Measurements from ENCODE around the gene TSPAN10. TPM values are rescaled to one million over a fixed set of nuclear protein-coding genes. Genes with fewer than 3 reads are reported as not detected.

TSPAN10 gene
- total and polyA plus RNA-seq, 2 of the 13 experiments (the other 11 are each of a cell fraction or from before 2014, with no cell fraction given) = 0.54 to 0.75 TPM

DNA sequence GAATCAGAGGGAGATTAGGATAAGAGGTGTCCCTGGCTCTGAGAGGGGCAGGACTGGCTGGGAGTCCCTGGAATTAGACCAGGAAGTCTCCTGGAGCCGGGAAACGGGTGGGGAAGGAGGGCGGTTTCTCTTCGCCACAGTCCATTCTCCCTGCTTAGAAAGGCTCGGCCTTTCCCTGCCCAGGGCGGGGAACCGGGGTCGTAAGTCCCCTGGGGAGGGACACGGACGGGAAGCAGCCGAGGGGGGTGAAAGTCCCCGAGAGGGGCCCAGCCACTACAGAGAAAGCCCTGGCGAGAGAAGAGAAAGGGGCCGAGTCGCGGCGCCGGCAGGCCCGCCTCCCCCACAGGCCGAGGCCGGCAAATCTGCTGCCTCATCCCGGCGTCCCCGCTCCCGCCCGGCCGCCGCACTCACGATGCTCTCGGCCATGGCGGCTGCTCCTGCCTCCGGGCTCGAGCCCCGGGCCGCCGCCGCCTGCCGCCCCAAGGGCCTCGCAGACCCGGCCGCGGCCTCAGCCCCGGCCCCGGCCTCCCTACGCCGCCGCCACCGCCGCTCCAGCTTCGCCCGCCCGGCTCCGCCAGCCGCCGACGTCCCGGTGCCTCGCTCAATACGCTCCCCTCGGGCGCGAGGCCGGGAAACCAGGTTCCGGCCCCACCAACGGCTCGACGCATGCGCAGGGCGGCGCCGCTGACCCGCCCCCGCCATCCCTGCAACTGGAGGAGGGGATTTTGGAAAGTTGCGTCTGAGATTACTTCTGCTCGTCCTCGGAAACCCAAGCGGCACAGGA, at the start of gene TSPAN10, which contains the start of gene NPLOC4 (continued):
- TF ChIP-seq, protein P1, sequence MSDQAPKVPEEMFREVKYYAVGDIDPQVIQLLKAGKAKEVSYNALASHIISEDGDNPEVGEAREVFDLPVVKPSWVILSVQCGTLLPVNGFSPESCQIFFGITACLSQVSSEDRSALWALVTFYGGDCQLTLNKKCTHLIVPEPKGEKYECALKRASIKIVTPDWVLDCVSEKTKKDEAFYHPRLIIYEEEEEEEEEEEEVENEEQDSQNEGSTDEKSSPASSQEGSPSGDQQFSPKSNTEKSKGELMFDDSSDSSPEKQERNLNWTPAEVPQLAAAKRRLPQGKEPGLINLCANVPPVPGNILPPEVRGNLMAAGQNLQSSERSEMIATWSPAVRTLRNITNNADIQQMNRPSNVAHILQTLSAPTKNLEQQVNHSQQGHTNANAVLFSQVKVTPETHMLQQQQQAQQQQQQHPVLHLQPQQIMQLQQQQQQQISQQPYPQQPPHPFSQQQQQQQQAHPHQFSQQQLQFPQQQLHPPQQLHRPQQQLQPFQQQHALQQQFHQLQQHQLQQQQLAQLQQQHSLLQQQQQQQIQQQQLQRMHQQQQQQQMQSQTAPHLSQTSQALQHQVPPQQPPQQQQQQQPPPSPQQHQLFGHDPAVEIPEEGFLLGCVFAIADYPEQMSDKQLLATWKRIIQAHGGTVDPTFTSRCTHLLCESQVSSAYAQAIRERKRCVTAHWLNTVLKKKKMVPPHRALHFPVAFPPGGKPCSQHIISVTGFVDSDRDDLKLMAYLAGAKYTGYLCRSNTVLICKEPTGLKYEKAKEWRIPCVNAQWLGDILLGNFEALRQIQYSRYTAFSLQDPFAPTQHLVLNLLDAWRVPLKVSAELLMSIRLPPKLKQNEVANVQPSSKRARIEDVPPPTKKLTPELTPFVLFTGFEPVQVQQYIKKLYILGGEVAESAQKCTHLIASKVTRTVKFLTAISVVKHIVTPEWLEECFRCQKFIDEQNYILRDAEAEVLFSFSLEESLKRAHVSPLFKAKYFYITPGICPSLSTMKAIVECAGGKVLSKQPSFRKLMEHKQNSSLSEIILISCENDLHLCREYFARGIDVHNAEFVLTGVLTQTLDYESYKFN (CRISPR knock-in tag; conservative IDR thresholded peaks at IDR 0.05) = peak; percentile 14; the same call in 1 of the 2 replicates
- TF ChIP-seq, protein P2, sequence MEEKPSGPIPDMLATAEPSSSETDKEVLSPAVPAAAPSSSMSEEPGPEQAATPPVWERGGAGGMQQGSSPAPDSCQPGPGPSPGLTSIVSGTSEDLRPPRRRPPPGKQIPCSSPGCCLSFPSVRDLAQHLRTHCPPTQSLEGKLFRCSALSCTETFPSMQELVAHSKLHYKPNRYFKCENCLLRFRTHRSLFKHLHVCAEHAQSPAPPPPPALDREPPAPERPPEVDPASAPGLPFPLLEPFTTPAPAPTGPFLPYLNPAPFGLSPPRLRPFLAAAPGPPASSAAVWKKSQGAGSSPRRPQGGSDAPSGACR (CRISPR knock-in tag; IDR thresholded peaks at IDR 0.05) = peak; percentile 89
- TF ChIP-seq ZNF160 (CRISPR knock-in tag; IDR thresholded peaks at IDR 0.05) = peak; percentile 85
- TF ChIP-seq, protein P3, sequence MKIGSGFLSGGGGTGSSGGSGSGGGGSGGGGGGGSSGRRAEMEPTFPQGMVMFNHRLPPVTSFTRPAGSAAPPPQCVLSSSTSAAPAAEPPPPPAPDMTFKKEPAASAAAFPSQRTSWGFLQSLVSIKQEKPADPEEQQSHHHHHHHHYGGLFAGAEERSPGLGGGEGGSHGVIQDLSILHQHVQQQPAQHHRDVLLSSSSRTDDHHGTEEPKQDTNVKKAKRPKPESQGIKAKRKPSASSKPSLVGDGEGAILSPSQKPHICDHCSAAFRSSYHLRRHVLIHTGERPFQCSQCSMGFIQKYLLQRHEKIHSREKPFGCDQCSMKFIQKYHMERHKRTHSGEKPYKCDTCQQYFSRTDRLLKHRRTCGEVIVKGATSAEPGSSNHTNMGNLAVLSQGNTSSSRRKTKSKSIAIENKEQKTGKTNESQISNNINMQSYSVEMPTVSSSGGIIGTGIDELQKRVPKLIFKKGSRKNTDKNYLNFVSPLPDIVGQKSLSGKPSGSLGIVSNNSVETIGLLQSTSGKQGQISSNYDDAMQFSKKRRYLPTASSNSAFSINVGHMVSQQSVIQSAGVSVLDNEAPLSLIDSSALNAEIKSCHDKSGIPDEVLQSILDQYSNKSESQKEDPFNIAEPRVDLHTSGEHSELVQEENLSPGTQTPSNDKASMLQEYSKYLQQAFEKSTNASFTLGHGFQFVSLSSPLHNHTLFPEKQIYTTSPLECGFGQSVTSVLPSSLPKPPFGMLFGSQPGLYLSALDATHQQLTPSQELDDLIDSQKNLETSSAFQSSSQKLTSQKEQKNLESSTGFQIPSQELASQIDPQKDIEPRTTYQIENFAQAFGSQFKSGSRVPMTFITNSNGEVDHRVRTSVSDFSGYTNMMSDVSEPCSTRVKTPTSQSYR (CRISPR knock-in tag; IDR thresholded peaks at IDR 0.05; ENCODE audit: borderline replicate concordance) = peak; percentile 83
- peak; percentile 77 for TF ChIP-seq RAD21 (CRISPR knock-in tag; IDR thresholded peaks at IDR 0.05)
- TF ChIP-seq REPIN1 (CRISPR knock-in tag; IDR thresholded peaks at IDR 0.05; ENCODE audit: borderline replicate concordance, low read depth) = peak; percentile 87
- TF ChIP-seq NFKBIZ (CRISPR knock-in tag; IDR thresholded peaks at IDR 0.05) = peak; percentile 64; the same call in 1 of the 2 replicates
- peak; percentile 69 for TF ChIP-seq FOSL2 (CRISPR knock-in tag; IDR thresholded peaks at IDR 0.05)
- no peak for TF ChIP-seq ZNF775 (CRISPR knock-in tag; IDR thresholded peaks at IDR 0.05; ENCODE audit: borderline replicate concordance)
- no peak for TF ChIP-seq RBM39 (IDR thresholded peaks at IDR 0.05; ENCODE audit: low read depth, low read length, poor library complexity, severe bottlenecking)
- peak; percentile 73 for TF ChIP-seq ZNF431 (CRISPR knock-in tag; IDR thresholded peaks at IDR 0.05; ENCODE audit: borderline replicate concordance, low read depth)
- TF ChIP-seq RFXAP (CRISPR knock-in tag; IDR thresholded peaks at IDR 0.05; ENCODE audit: borderline replicate concordance) = peak; percentile 86
- peak; percentile 9; the same call in 1 of the 2 replicates for TF ChIP-seq ZSCAN31 (CRISPR knock-in tag; IDR thresholded peaks at IDR 0.05; ENCODE audit: low read depth)
- TF ChIP-seq ZNF562 (CRISPR knock-in tag; IDR thresholded peaks at IDR 0.05; ENCODE audit: borderline replicate concordance) = no peak; the same call in 1 of the 2 replicates
- TF ChIP-seq, protein P4, sequence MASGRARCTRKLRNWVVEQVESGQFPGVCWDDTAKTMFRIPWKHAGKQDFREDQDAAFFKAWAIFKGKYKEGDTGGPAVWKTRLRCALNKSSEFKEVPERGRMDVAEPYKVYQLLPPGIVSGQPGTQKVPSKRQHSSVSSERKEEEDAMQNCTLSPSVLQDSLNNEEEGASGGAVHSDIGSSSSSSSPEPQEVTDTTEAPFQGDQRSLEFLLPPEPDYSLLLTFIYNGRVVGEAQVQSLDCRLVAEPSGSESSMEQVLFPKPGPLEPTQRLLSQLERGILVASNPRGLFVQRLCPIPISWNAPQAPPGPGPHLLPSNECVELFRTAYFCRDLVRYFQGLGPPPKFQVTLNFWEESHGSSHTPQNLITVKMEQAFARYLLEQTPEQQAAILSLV (CRISPR knock-in tag; IDR thresholded peaks at IDR 0.05; ENCODE audit: borderline replicate concordance) = peak; percentile 77; the same call in 1 of the 2 replicates
- TF ChIP-seq ZNF703 (CRISPR knock-in tag; IDR thresholded peaks at IDR 0.05; ENCODE audit: borderline replicate concordance) = no peak
- TF ChIP-seq, protein P5, sequence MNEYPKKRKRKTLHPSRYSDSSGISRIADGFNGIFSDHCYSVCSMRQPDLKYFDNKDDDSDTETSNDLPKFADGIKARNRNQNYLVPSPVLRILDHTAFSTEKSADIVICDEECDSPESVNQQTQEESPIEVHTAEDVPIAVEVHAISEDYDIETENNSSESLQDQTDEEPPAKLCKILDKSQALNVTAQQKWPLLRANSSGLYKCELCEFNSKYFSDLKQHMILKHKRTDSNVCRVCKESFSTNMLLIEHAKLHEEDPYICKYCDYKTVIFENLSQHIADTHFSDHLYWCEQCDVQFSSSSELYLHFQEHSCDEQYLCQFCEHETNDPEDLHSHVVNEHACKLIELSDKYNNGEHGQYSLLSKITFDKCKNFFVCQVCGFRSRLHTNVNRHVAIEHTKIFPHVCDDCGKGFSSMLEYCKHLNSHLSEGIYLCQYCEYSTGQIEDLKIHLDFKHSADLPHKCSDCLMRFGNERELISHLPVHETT (CRISPR knock-in tag; conservative IDR thresholded peaks at IDR 0.05) = peak; percentile 97
- peak; percentile 89 for TF ChIP-seq ZC3H13 (CRISPR knock-in tag; IDR thresholded peaks at IDR 0.05)

Data from HepG2 (cell line).